ENCODE data around the gene TMEM59. TPM values are rescaled to one million over a fixed set of nuclear protein-coding genes. Genes with fewer than 3 reads are reported as not detected.

The TMEM59 gene
- polyA plus RNA-seq, 1 donor (not counting 4 experiments of a cell fraction or from before 2014, with no cell fraction given) = 342 TPM

- no peaks in the 10 kb centered on the region for H3K9me1 ChIP-seq (ENCODE audit: control insufficient read depth, extremely low read depth, insufficient read depth, low read length)
- no peak for FAIRE-seq
- no peaks in the 10 kb centered on the region for H3K36me3 ChIP-seq (ENCODE audit: control insufficient read depth in 2 of 2, extremely low read depth in 1 of 2, insufficient read depth in 2 of 2, low read length in 2 of 2)
- no peak overlapping the region for H3K27ac ChIP-seq (ENCODE audit: control insufficient read depth, insufficient read depth, low read length)
- TF ChIP-seq CTCF (optimal IDR thresholded peaks at IDR 0.05 in 1 of 3, IDR thresholded peaks at IDR 0.05 in 1 of 3, conservative IDR thresholded peaks at IDR 0.05 in 1 of 3; ENCODE audit: extremely low read depth in 1 of 3, insufficient read depth in 2 of 3, low read length in 3 of 3) (no peak), EZH2 (IDR thresholded peaks at IDR 0.05; ENCODE audit: low read length) (no peak)
- no peak for DNase-seq (ENCODE audit: low read depth, low spot score)
- H3K79me2 ChIP-seq (ENCODE audit: control insufficient read depth, insufficient read depth, low read length) = no peaks in the 10 kb centered on the region
- no peak overlapping the region for H3K9ac ChIP-seq (ENCODE audit: control insufficient read depth, extremely low read depth, insufficient read depth, low read length)
- dilution Hi-C loops (cut with MboI; ENCODE audit: extremely low pct_ligation_motif_present, low sequenced_read_pairs) = no loop called here
- no peak overlapping the region for H3K4me2 ChIP-seq (ENCODE audit: control insufficient read depth, extremely low read depth, insufficient read depth, low read depth, low read length)
- no peaks in the 10 kb centered on the region for H4K20me1 ChIP-seq (ENCODE audit: control insufficient read depth, extremely low read depth, insufficient read depth, low read length)
- H3K4me1 ChIP-seq (ENCODE audit: control insufficient read depth, extremely low read depth, insufficient read depth, low read length) = peaks cover 12% of the 10 kb centered on the region
- no peaks in the 10 kb centered on the region for H3K9me3 ChIP-seq (ENCODE audit: control insufficient read depth, low read depth, low read length)
- H3K4me3 ChIP-seq (ENCODE audit: control insufficient read depth in 2 of 3, extremely low read depth in 1 of 3, insufficient read depth in 2 of 3, low read depth in 1 of 3, low read length in 3 of 3) = no peak overlapping the region
- H3K27me3 ChIP-seq (ENCODE audit: control insufficient read depth, extremely low read depth, insufficient read depth, low read length) = peaks cover 17% of the 10 kb centered on the region
- no peak overlapping the region for H2AFZ ChIP-seq (ENCODE audit: control insufficient read depth, low read length)
These were observed 41.0 kb downstream of the TMEM59 start for GRCh38 chr1:54012008-54012325.

- no peak overlapping the region for H3K9ac ChIP-seq (ENCODE audit: control insufficient read depth, extremely low read depth, insufficient read depth, low read length)
- no peaks in the 10 kb centered on the region for H3K9me3 ChIP-seq (ENCODE audit: control insufficient read depth, low read depth, low read length)
- H3K4me1 ChIP-seq (ENCODE audit: control insufficient read depth, extremely low read depth, insufficient read depth, low read length) = peaks cover 12% of the 10 kb centered on the region
- H3K9me1 ChIP-seq (ENCODE audit: control insufficient read depth, extremely low read depth, insufficient read depth, low read length) = no peaks in the 10 kb centered on the region
- DNase-seq (ENCODE audit: low read depth, low spot score) (no peak), FAIRE-seq (no peak)
- no peak overlapping the region for H3K4me3 ChIP-seq (ENCODE audit: control insufficient read depth in 2 of 3, extremely low read depth in 1 of 3, insufficient read depth in 2 of 3, low read depth in 1 of 3, low read length in 3 of 3)
- H3K36me3 ChIP-seq (ENCODE audit: control insufficient read depth in 2 of 2, extremely low read depth in 1 of 2, insufficient read depth in 2 of 2, low read length in 2 of 2) = no peaks in the 10 kb centered on the region
- H3K4me2 ChIP-seq (ENCODE audit: control insufficient read depth, extremely low read depth, insufficient read depth, low read depth, low read length) = no peak overlapping the region
- dilution Hi-C loops (cut with MboI; ENCODE audit: extremely low pct_ligation_motif_present, low sequenced_read_pairs) = no loop called here
- H3K79me2 ChIP-seq (ENCODE audit: control insufficient read depth, insufficient read depth, low read length) = no peaks in the 10 kb centered on the region
- no peaks in the 10 kb centered on the region for H4K20me1 ChIP-seq (ENCODE audit: control insufficient read depth, extremely low read depth, insufficient read depth, low read length)
- H2AFZ ChIP-seq (ENCODE audit: control insufficient read depth, low read length) = no peak overlapping the region
- H3K27me3 ChIP-seq (ENCODE audit: control insufficient read depth, extremely low read depth, insufficient read depth, low read length) = peaks cover 17% of the 10 kb centered on the region
- H3K27ac ChIP-seq (ENCODE audit: control insufficient read depth, insufficient read depth, low read length) = no peak overlapping the region
- TF ChIP-seq CTCF (optimal IDR thresholded peaks at IDR 0.05 in 1 of 3, IDR thresholded peaks at IDR 0.05 in 1 of 3, conservative IDR thresholded peaks at IDR 0.05 in 1 of 3; ENCODE audit: extremely low read depth in 1 of 3, insufficient read depth in 2 of 3, low read length in 3 of 3) (no peak), EZH2 (IDR thresholded peaks at IDR 0.05; ENCODE audit: low read length) (no peak)
These were observed 41.5 kb downstream of the TMEM59 start for GRCh38 chr1:54011316-54012007.

All from keratinocyte (primary cell).